Common myeloid progenitor, CD34-positive (primary cell): ENCODE results near the gene MTERF2.

ENCODE experiments used
- CTCF ChIA-PET: fragments of 350-600 bp; sonication (Branson Sonifier 250); formaldehyde crosslinking; loops from one replicate; lab custom pipeline; 2021; ENCODE audit warnings: antibody characterized with exemption; lab: Charles Lee
- POLR2A ChIA-PET: fragments of 350-600 bp; sonication (Branson Sonifier 250); formaldehyde crosslinking; loops from one replicate; lab custom pipeline; 2021; ENCODE audit warnings: antibody characterized with exemption; lab: Charles Lee
- DNase-seq, 3 donors: peaks; one replicate each; pipeline versions ENCODE4 v3.0.0 to v3.0.0-alpha.2; 2013
- H3K27ac ChIP-seq, 2 experiments: 1 replicate in 1 of 2; 2 replicates in 1 of 2; pipeline ENCODE4 v1.7.0; 2013; ENCODE audit warnings: inconsistent platforms in 2 of 2, low read length in 2 of 2, mild to moderate bottlenecking in 2 of 2, low read depth in 1 of 2, moderate library complexity in 1 of 2; ENCODE audit not compliant: severe bottlenecking in 2 of 2, insufficient read depth in 1 of 2, poor library complexity in 1 of 2
- H3K27me3 ChIP-seq, 5 experiments: replicated peaks in 2 of 5; 1 replicate in 3 of 5; 2 replicates in 2 of 5; pipeline versions ENCODE4 v1.6.1 to v1.7.0; 2013; ENCODE audit warnings: low read length in 4 of 5, mild to moderate bottlenecking in 2 of 5, moderate library complexity in 2 of 5, inconsistent platforms in 1 of 5; ENCODE audit not compliant: insufficient read depth in 5 of 5, control insufficient read depth in 4 of 5
- H3K36me3 ChIP-seq, 4 experiments: 1 replicate in 2 of 4; 2 replicates in 2 of 4; pipeline versions ENCODE4 v1.6.1 to v1.7.0; 2013; ENCODE audit warnings: low read length in 3 of 4, control low read depth in 1 of 4, mild to moderate bottlenecking in 1 of 4; ENCODE audit not compliant: control insufficient read depth in 4 of 4, insufficient read depth in 4 of 4
- H3K4me1 ChIP-seq, 4 experiments: 1 replicate in 3 of 4; 2 replicates in 1 of 4; pipeline versions ENCODE4 v1.6.1 to v1.7.1; 2013; ENCODE audit warnings: low read length in 3 of 4, mild to moderate bottlenecking in 3 of 4, control low read depth in 1 of 4, inconsistent platforms in 1 of 4, moderate library complexity in 1 of 4; ENCODE audit not compliant: control insufficient read depth in 4 of 4, insufficient read depth in 4 of 4; ENCODE audit errors: control extremely low read depth in 1 of 4
- H3K4me3 ChIP-seq, 7 experiments: 1 replicate in 4 of 7; 2 replicates in 3 of 7; pipeline versions ENCODE4 v1.5.1 to v1.7.0; 2013; ENCODE audit warnings: mild to moderate bottlenecking in 7 of 7, low read length in 6 of 7, moderate library complexity in 6 of 7, inconsistent platforms in 2 of 7, low read depth in 2 of 7, control low read depth in 1 of 7; ENCODE audit not compliant: insufficient read depth in 4 of 7, control insufficient read depth in 1 of 7; ENCODE audit errors: extremely low read depth in 1 of 7
- H3K9me3 ChIP-seq, 5 experiments: 1 replicate in 4 of 5; 2 replicates in 1 of 5; pipeline versions ENCODE4 v1.6.1 to v1.7.1; 2013; ENCODE audit warnings: low read length in 4 of 5, mild to moderate bottlenecking in 2 of 5, inconsistent platforms in 1 of 5, low read depth in 1 of 5, moderate library complexity in 1 of 5; ENCODE audit not compliant: control insufficient read depth in 4 of 5, insufficient read depth in 2 of 5; ENCODE audit errors: control extremely low read depth in 1 of 5
- WGBS: methylation state at CpG from one replicate; pipeline ENCODE4 v1.1.5; 2013; ENCODE audit not compliant: insufficient coverage; 5-methylcytosine and 5-hydroxymethylcytosine counted together

Gene MTERF2

DNA sequence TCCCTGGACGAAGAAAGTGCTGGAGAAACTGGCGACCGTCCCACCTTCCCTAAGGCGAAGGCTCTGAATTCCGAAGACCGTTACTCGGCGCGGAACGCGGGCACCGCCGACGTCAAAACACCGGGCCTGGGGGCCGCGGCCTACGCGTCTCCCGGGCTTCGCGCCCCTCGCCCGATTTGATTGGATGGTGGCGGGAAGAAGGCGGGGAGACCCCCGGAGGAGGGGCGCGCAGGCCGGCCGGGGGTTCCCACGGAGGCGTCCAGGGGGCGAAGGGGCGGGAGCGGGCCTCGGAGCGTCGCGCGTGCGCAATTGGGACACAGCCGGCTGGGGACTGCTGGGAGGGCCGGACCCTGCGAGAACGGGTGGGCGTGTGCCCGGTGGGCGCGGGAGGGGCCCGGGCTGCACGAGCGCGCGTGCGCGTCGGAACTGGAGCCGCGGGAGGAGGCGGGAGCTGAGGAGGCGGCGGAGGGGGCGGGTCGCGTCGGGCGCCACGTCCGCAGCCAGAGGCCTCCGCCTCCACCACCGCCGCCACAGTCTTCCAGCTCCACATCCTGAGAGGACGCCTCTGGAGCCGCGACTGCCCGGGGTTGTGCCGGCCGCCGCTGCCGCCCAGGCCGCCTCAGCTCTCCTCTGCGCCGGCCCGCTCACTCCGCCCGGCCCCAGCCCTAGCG, 31.4 kb downstream of the MTERF2 start, which contains the start of gene TMEM263:
Gene TMEM263 (plus strand): TSS at position 531 of the 671 bp plus-strand sequence. CDS start 11,210 bp downstream, outside the sequence.
- peaks cover 7 to 29% (median 21%) of the 10 kb centered on the region in 4 experiments for H3K4me1 ChIP-seq
- POLR2A ChIA-PET = interaction anchor here (0.7 to 0.9 kb wide), 2 partner anchors 20 to 138 kb away, joined by 3 read pairs; partner anchors contain the start of gene CRY1
- peak within 1 kb of the TSS; percentile 72 to 98 (median 89) for H3K4me3 ChIP-seq
- peak; percentile 95 to 98 (median 97) for DNase-seq
- 0% methylated on average over 68 of the region's 88 CpGs for WGBS
- peak within 1 kb of the TSS; percentile 33 to 81 for H3K27ac ChIP-seq
- CTCF ChIA-PET = interaction anchor here (0.8 to 1.2 kb wide), 2 partner anchors 9 to 36 kb away, joined by 3 read pairs; no protein-coding TSS in a partner anchor
- H3K27me3 ChIP-seq = peaks cover 0 to 2% (median 0%) of the 10 kb centered on the region in 5 experiments
- H3K9me3 ChIP-seq = peaks cover 0 to 2% (median 0%) of the 10 kb centered on the region in 5 experiments
- H3K36me3 ChIP-seq = no peaks in the 10 kb centered on the region

DNA sequence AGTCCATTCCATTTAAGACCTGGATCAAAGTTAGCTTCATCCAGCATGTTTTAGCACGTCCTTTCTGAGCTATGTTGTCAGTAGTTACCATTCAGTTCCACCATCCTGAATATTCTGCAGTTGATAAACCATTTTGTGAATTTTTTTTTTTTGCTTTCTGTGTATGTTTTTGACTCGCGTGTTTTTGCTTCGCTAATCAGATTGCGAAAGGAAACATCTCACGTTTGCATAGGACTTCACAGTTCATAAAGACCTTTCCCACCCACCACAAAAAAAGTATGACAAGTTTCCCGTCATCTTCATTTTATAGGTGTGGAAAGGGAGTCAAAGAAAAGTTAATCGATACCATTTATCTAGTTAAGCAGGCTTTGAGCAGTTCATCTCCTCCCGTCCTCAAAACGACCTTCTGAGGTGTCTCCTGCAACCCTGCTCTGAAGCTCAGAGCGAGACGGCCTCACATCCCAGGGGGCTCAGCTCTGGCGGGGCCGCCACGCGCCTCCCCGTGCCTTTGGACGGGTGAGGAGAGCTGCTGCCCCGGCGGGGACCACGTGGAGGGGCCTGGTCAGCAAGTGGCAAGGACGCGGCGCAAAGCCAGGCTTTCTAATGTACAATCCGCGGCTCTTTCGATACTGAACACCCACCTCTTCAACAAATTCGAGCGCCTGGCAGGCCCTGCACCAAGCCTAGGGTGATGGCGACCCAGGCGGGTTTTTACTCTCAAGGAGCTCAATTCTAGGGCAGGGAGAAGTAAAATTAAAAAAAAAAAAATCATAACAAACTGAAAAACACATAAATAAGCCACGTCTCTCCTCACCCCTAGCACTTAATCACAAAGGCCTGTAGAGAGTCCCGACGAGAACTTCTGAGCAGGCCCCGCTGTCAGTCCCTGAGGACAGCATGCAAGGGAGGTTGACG, 32.2 kb downstream of the MTERF2 start:
- Histone ChIP-seq H3K4me3 (peak overlapping the region; percentile 59 to 98 (median 87)), H3K27ac (peak overlapping the region in 1 of 2 experiments; percentile 80), H3K36me3 (no peaks in the 10 kb centered on the region), H3K27me3 (peaks cover 0 to 2% (median 0%) of the 10 kb centered on the region in 5 experiments), H3K4me1 (peaks cover 7 to 29% (median 21%) of the 10 kb centered on the region in 4 experiments), H3K9me3 (peaks cover 0 to 6% (median 0%) of the 10 kb centered on the region in 5 experiments)
- POLR2A ChIA-PET = no interaction called here
- DNase-seq = no peak
- WGBS = 68% methylated on average over 22 of the region's 36 CpGs
- CTCF ChIA-PET = interaction anchor here (0.8 kb wide), 1 partner anchor 35 kb away, joined by 3 read pairs; no protein-coding TSS in a partner anchor

DNA sequence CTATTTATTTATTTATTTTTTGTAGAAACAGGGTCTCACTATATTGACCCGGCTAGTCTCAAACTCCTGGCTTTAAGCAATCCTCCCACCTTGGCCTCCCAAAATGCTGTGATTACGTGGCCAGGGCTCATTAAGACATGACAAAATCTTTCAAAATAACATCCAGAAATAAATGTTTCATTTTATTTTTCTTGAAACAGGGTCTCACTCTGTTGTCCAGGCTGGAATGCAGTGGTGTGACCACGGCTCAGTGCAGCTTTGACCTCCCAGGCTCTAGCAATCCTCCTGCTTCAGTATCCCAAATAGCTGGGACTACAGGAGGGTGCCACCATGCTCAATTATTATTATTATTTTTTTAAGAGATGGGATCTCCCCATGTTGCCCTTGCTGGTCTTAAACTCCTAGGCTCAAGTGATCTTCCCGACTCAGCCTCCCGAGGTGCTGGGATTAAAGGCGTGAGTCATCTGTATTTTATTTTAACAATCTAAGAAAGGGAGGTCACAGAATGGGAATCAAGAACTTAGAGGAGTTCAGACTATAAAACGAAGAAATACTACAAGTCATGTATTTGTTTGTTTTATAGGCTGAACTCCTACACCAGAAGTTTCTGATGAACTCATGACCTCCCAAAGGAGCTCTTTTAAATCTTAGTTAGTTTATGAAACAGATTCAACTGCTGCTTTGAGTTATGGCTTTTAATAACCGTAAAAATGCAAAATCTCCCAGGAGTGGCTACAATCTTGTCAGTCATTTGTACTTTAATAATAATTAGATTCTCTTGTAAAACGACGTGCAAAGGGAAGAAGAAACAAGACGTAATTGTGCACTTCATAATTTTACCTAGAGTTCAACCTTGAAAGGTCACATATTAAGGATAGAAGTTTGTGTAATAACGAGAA, 33.3 kb downstream of the MTERF2 start:
- POLR2A ChIA-PET = no interaction called here
- peaks cover 0 to 2% (median 0%) of the 10 kb centered on the region in 5 experiments for H3K27me3 ChIP-seq
- WGBS = 95% methylated on average over 7 of the region's 12 CpGs
- CTCF ChIA-PET = interaction anchor here (1.2 kb wide), 1 partner anchor 62 kb away, joined by 3 read pairs; no protein-coding TSS in a partner anchor
- no peak overlapping the region for H3K27ac ChIP-seq
- H3K4me3 ChIP-seq = no peak overlapping the region
- DNase-seq = no peak
- H3K36me3 ChIP-seq = no peaks in the 10 kb centered on the region
- peaks cover 5 to 26% (median 20%) of the 10 kb centered on the region in 4 experiments for H3K4me1 ChIP-seq
- H3K9me3 ChIP-seq = peaks cover 3 to 12% (median 11%) of the 10 kb centered on the region in 5 experiments

DNA sequence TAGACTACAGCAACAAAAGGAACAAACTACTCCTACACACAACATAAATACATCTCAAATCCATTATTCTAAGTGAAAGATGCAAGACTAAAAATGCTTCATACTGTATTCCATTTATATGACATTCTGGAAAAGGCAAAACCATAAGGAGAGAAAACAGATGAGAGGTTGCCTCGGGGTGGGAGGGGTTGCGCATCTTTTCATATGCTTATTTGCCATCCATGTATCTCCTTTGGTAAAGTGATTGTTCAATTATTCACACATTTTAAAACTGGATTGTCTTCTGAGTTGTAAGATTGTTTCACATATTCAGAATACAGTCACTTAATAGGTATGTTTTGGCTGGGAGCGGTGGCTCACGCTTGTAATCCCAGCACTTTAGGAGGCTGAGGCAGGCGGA, 36.4 kb downstream of the MTERF2 start:
- peaks cover 0 to 10% (median 8%) of the 10 kb centered on the region in 4 experiments for H3K4me1 ChIP-seq
- H3K27ac ChIP-seq = no peak overlapping the region
- DNase-seq = no peak
- ChIA-PET CTCF (no interaction called here), POLR2A (no interaction called here)
- H3K27me3 ChIP-seq = peaks cover 0 to 4% (median 0%) of the 10 kb centered on the region in 5 experiments
- no peaks in the 10 kb centered on the region for H3K36me3 ChIP-seq
- H3K9me3 ChIP-seq = peaks cover 3 to 22% (median 13%) of the 10 kb centered on the region in 5 experiments
- WGBS = no CpG with 5 or more reads among the region's 5 CpGs
- H3K4me3 ChIP-seq = no peak overlapping the region

DNA sequence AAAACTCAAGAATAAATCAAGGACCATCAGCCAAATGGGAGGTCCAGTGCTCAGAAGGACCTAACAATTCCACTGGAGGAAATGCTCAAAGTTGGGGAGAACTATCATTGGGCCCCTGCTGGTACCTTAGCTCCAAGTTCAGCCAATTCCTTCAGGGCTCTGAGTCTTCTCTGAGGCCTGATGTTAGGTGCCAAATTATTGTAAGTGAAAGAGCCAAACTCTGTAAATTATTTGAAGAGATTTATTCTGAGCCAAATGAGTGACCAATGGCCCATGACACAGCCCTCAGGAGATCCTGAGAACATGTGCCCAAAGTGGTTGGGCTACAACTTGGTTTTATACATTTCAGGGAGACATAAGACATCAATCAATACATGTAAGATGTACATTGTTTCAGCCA, 39.5 kb downstream of the MTERF2 start:
- ChIA-PET POLR2A (no interaction called here), CTCF (no interaction called here)
- H3K27me3 ChIP-seq = peaks cover 0 to 5% (median 2%) of the 10 kb centered on the region in 5 experiments
- no peak overlapping the region for H3K4me3 ChIP-seq
- peaks cover 3 to 27% (median 13%) of the 10 kb centered on the region in 5 experiments for H3K9me3 ChIP-seq
- H3K4me1 ChIP-seq = no peaks in the 10 kb centered on the region
- no peak overlapping the region for H3K27ac ChIP-seq
- no peak for DNase-seq
- no peaks in the 10 kb centered on the region for H3K36me3 ChIP-seq

DNA sequence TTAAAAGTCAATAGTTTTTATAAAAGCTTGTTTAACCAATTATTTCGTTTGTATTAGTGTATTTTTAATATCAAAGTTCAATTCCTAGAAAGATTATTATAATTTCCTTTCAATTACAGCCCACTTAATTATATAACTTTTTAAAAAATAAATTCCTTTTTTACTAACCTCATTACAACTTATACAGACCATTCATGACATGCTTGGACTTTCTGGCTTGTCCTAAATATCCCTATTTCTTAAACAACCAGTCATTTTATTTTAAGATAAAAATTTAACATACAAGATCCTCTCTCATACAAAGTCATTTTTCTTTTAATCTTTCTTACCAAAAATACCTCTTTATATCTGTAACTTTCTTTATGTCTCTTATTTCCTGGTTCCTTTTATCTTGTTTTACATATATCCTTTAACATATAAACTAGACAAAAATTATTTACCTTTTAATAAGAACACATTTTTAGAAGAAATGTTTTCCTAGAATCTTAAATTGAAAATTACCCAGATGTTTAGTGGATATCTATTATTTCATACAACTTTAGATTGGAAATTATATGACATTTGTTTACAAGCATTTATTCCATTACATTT, 41.6 kb downstream of the MTERF2 start:
- ChIA-PET CTCF (no interaction called here), POLR2A (no interaction called here)
- peaks cover 3 to 27% (median 13%) of the 10 kb centered on the region in 5 experiments for H3K9me3 ChIP-seq
- H3K4me3 ChIP-seq = no peak overlapping the region
- H3K27me3 ChIP-seq = peaks cover 2 to 15% (median 4%) of the 10 kb centered on the region in 5 experiments
- no peak for DNase-seq
- no CpG with 5 or more reads among the region's 1 CpG for WGBS
- no peaks in the 10 kb centered on the region for H3K36me3 ChIP-seq
- no peak overlapping the region for H3K27ac ChIP-seq
- no peaks in the 10 kb centered on the region for H3K4me1 ChIP-seq
